Head of caudate nucleus (tissue), 42 donors: ENCODE results near the gene TSC22D3.

Experiments
- DNase-seq, 42 donors: peaks; one replicate each; pipeline versions ENCODE4 v3.0.0 to v3.0.0-alpha.2; 2020 to 2021; ENCODE audit warnings: mixed read lengths in 7 of 42
- intact Hi-C: fragments of 100-400 bp; cut with DNase I; formaldehyde crosslinking; loops from one replicate; pipeline ENCODE4 v1.15.0; 2022

The TSC22D3 gene

GRCh38 chrX:107716816-107717700, 58.5 kb downstream of the TSC22D3 start:
- DNase-seq: peak; percentile 65 to 90 (median 82)
- intact Hi-C loops: no loop called here

- peak in 27 of 42 donors; percentile 33 to 72 (median 48) for DNase-seq
These were observed 59.4 kb downstream of the TSC22D3 start for GRCh38 chrX:107716118-107716684.

GRCh38 chrX:107715331-107716117, 60.1 kb downstream of the TSC22D3 start:
- peak in 22 of 42 donors; percentile 24 to 76 (median 50) for DNase-seq
- intact Hi-C loops: no loop called here

More at GRCh38 chrX:107716118-107716684, 59.4 kb downstream of the TSC22D3 start:
- intact Hi-C loops: no loop called here

GRCh38 chrX:107714206-107714891, 61.2 kb downstream of the TSC22D3 start:
- DNase-seq: peak in 2 of 42 donors; percentile 14 to 24
- intact Hi-C loops: loop anchor here (5.0 kb wide), 1 partner anchor 42 kb away; no protein-coding TSS in a partner anchor

- peak in 1 of 42 donors; percentile 21 for DNase-seq
- intact Hi-C loops: loop anchor here (5.0 kb wide), 1 partner anchor 41 kb away; no protein-coding TSS in a partner anchor
These were observed 61.9 kb downstream of the TSC22D3 start for GRCh38 chrX:107713543-107714205.

- intact Hi-C loops: loop anchor here (5.0 kb wide), 1 partner anchor 41 kb away; no protein-coding TSS in a partner anchor
- peak in 1 of 42 donors; percentile 8 for DNase-seq
These were observed 62.4 kb downstream of the TSC22D3 start for GRCh38 chrX:107713203-107713542.

GRCh38 chrX:107712231-107713202, 63.1 kb downstream of the TSC22D3 start:
- DNase-seq: peak in 3 of 42 donors; percentile 14 to 58 (median 39)

GRCh38 chrX:107711521-107712181, 63.9 kb downstream of the TSC22D3 start:
- no peak for DNase-seq
- intact Hi-C loops: loop anchor here (5.0 kb wide), 1 partner anchor 39 kb away; no protein-coding TSS in a partner anchor

More at GRCh38 chrX:107712231-107713202, 63.1 kb downstream of the TSC22D3 start:
- intact Hi-C loops: loop anchor here (5.0 kb wide), 1 partner anchor 40 kb away; no protein-coding TSS in a partner anchor

- intact Hi-C loops: loop anchor here (5.0 kb wide), 1 partner anchor 39 kb away; no protein-coding TSS in a partner anchor
- peak in 2 of 42 donors; percentile 22 to 41 for DNase-seq
These were observed 64.8 kb downstream of the TSC22D3 start for GRCh38 chrX:107710617-107711391.

GRCh38 chrX:107709266-107709806, 66.3 kb downstream of the TSC22D3 start:
- intact Hi-C loops: no loop called here
- DNase-seq: no peak

GRCh38 chrX:107708762-107709161, 66.8 kb downstream of the TSC22D3 start:
- intact Hi-C loops: no loop called here
- no peak for DNase-seq

- DNase-seq: no peak
- intact Hi-C loops: no loop called here
These were observed 67.7 kb downstream of the TSC22D3 start for GRCh38 chrX:107707866-107708265.

- intact Hi-C loops: no loop called here
- peak in 5 of 42 donors; percentile 17 to 43 (median 36) for DNase-seq
These were observed 69.3 kb downstream of the TSC22D3 start for GRCh38 chrX:107706309-107706708.

GRCh38 chrX:107704587-107704986, 71.0 kb downstream of the TSC22D3 start:
- intact Hi-C loops: no loop called here
- DNase-seq: no peak

- intact Hi-C loops: no loop called here
- DNase-seq: peak in 1 of 42 donors; percentile 1
These were observed 71.4 kb downstream of the TSC22D3 start for GRCh38 chrX:107704181-107704580.
